H9 (cell line): ENCODE measurements around the gene RALGAPA1. TPM values are rescaled to one million over a fixed set of nuclear protein-coding genes. Genes with fewer than 3 reads are reported as not detected.
A peak's percentile ranks its signal among the peaks of the same experiment; 100 is the strongest.

ENCODE experiments used
- DNase-seq: peaks from one replicate; pipeline ENCODE4 v3.0.0-alpha.2; 2017
- H2AFZ ChIP-seq: one replicate; pipeline ENCODE4 v1.6.1; 2013; ENCODE audit warnings: mild to moderate bottlenecking, low read length, control low read depth, moderate library complexity
- H2AK5ac ChIP-seq: 2 replicates; pipeline ENCODE4 v1.6.1; 2013; ENCODE audit warnings: low read length, control low read depth, mixed read lengths; ENCODE audit not compliant: insufficient read length
- H2BK120ac ChIP-seq: one replicate; pipeline ENCODE4 v1.6.1; 2013; ENCODE audit warnings: low read depth, mild to moderate bottlenecking, low read length, control low read depth, inconsistent platforms; ENCODE audit not compliant: poor library complexity, severe bottlenecking
- H2BK12ac ChIP-seq: 2 replicates; pipeline ENCODE4 v1.6.1; 2013; ENCODE audit warnings: low read length, control low read depth, mixed read lengths, low read depth; ENCODE audit not compliant: insufficient read length
- H2BK15ac ChIP-seq: 2 replicates; pipeline ENCODE4 v1.6.1; 2013; ENCODE audit warnings: low read depth, low read length, control low read depth
- H2BK20ac ChIP-seq: one replicate; pipeline ENCODE4 v1.6.1; 2013; ENCODE audit warnings: low read depth, mild to moderate bottlenecking, low read length, control low read depth, inconsistent platforms; ENCODE audit not compliant: poor library complexity, severe bottlenecking
- H2BK5ac ChIP-seq: 2 replicates; pipeline ENCODE4 v1.6.1; 2013; ENCODE audit warnings: low read length, control low read depth, mixed read lengths; ENCODE audit not compliant: insufficient read length
- H3K14ac ChIP-seq: 2 replicates; pipeline ENCODE4 v1.6.1; 2013; ENCODE audit warnings: low read length, control low read depth; ENCODE audit not compliant: insufficient read depth
- H3K18ac ChIP-seq: 2 replicates; pipeline ENCODE4 v1.6.1; 2013; ENCODE audit warnings: low read depth, mild to moderate bottlenecking, mixed read lengths, low read length, control low read depth; ENCODE audit not compliant: insufficient read length
- H3K23ac ChIP-seq: 2 replicates; pipeline ENCODE4 v1.6.1; 2013; ENCODE audit warnings: low read length, control low read depth, mixed read lengths, low read depth; ENCODE audit not compliant: insufficient read length
- H3K23me2 ChIP-seq: 2 replicates; pipeline ENCODE4 v1.6.1; 2013; ENCODE audit warnings: low read depth, mild to moderate bottlenecking, mixed read lengths, low read length, control low read depth; ENCODE audit not compliant: insufficient read length, poor library complexity, severe bottlenecking
- H3K27ac ChIP-seq: 2 replicates; pipeline ENCODE4 v1.5.1; 2013; ENCODE audit warnings: low read length, control low read depth, mixed read lengths, low read depth; ENCODE audit not compliant: insufficient read length
- H3K27me3 ChIP-seq: 2 replicates; pipeline ENCODE4 v1.6.1; 2013; ENCODE audit warnings: low read length, control low read depth, inconsistent platforms; ENCODE audit not compliant: insufficient read depth
- H3K4ac ChIP-seq: 2 replicates; pipeline ENCODE4 v1.6.1; 2013; ENCODE audit warnings: low read depth, mild to moderate bottlenecking, control low read depth, inconsistent platforms, low read length, moderate library complexity
- H3K4me1 ChIP-seq: 2 replicates; pipeline ENCODE4 v1.6.1; 2013; ENCODE audit warnings: low read length, control low read depth, inconsistent platforms; ENCODE audit not compliant: insufficient read depth
- H3K4me2 ChIP-seq: 2 replicates; pipeline ENCODE4 v1.6.1; 2013; ENCODE audit warnings: low read length, control low read depth, mixed read lengths; ENCODE audit not compliant: insufficient read length, insufficient read depth
- H3K56ac ChIP-seq: 2 replicates; pipeline ENCODE4 v1.6.1; 2013; ENCODE audit warnings: low read depth, mild to moderate bottlenecking, mixed read lengths, low read length, control low read depth; ENCODE audit not compliant: insufficient read length
- H3K79me1 ChIP-seq: 2 replicates; pipeline ENCODE4 v1.6.1; 2013; ENCODE audit warnings: low read depth, mild to moderate bottlenecking, moderate library complexity, low read length, control low read depth, inconsistent platforms; ENCODE audit not compliant: insufficient read depth, poor library complexity, severe bottlenecking
- H3K79me2 ChIP-seq: 2 replicates; pipeline ENCODE4 v1.6.1; 2013; ENCODE audit warnings: low read length, control low read depth, inconsistent platforms; ENCODE audit not compliant: insufficient read depth
- H3K9ac ChIP-seq: 2 replicates; pipeline ENCODE4 v1.6.1; 2013; ENCODE audit warnings: low read length, control low read depth, mixed read lengths; ENCODE audit not compliant: insufficient read length; ENCODE audit errors: extremely low read depth
- H3K9me3 ChIP-seq: one replicate; pipeline ENCODE4 v1.6.1; 2013; ENCODE audit warnings: low read depth, low read length, inconsistent platforms; ENCODE audit not compliant: control insufficient read depth
- H3T11ph ChIP-seq: one replicate; pipeline ENCODE4 v1.6.1; 2013; ENCODE audit warnings: mild to moderate bottlenecking, low read length, control low read depth, inconsistent platforms
- H4K20me1 ChIP-seq: one replicate; pipeline ENCODE4 v1.6.1; 2013; ENCODE audit not compliant: control insufficient read depth, insufficient read length, insufficient read depth
- H4K5ac ChIP-seq: 2 replicates; pipeline ENCODE4 v1.6.1; 2013; ENCODE audit warnings: low read depth, mild to moderate bottlenecking, mixed read lengths, low read length, control low read depth; ENCODE audit not compliant: insufficient read length
- H4K8ac ChIP-seq: replicated peaks from 2 replicates; pipeline ENCODE4 v1.6.1; 2013; ENCODE audit warnings: low read length, control low read depth, mixed read lengths, low read depth; ENCODE audit not compliant: insufficient read length
- H4K91ac ChIP-seq: 2 replicates; pipeline ENCODE4 v1.6.1; 2013; ENCODE audit warnings: low read depth, mild to moderate bottlenecking, moderate library complexity, mixed read lengths, low read length, control low read depth; ENCODE audit not compliant: insufficient read length
- H3K27ac Mint-ChIP-seq, 3 experiments: 2 replicates in 2 of 3; 3 replicates in 1 of 3; pipeline ENCODE4 v1.8.0; 2020 to 2021; ENCODE audit warnings: mixed read lengths in 3 of 3, mild to moderate bottlenecking in 1 of 3, moderate library complexity in 1 of 3
- H3K27me3 Mint-ChIP-seq: 2 replicates; pipeline ENCODE4 v1.8.0; 2021; ENCODE audit warnings: low read depth, mild to moderate bottlenecking, moderate library complexity, mixed read lengths
- H3K36me3 Mint-ChIP-seq, 3 experiments: 2 replicates in 2 of 3; 3 replicates in 1 of 3; pipeline ENCODE4 v1.8.0; 2020 to 2021; ENCODE audit warnings: low read depth in 3 of 3, mixed read lengths in 3 of 3; ENCODE audit not compliant: insufficient read depth in 1 of 3
- H3K4me1 Mint-ChIP-seq, 2 experiments: 2 replicates each; pipeline ENCODE4 v1.8.0; 2020; ENCODE audit warnings: mixed read lengths in 2 of 2
- H3K4me3 Mint-ChIP-seq, 2 experiments: 2 replicates in 1 of 2; 3 replicates in 1 of 2; pipeline ENCODE4 v1.8.0; 2020 to 2021; ENCODE audit warnings: mild to moderate bottlenecking in 2 of 2, mixed read lengths in 2 of 2, moderate library complexity in 1 of 2
- H3K9me3 Mint-ChIP-seq, 2 experiments: 2 replicates in 1 of 2; 3 replicates in 1 of 2; pipeline ENCODE4 v1.8.0; 2020; ENCODE audit warnings: mild to moderate bottlenecking in 2 of 2, mixed read lengths in 2 of 2, moderate library complexity in 1 of 2
- WGBS: extraction: QIAGEN DNeasy Blood & Tissue Kit; methylation state at CpG from one replicate; pipeline ENCODE4 v1.1.7; 2013; ENCODE audit warnings: missing lambda C conversion rate, low lambda C conversion rate, mixed read lengths; ENCODE audit not compliant: insufficient read length; ENCODE audit errors: extremely low coverage; 5-methylcytosine and 5-hydroxymethylcytosine counted together
- total RNA-seq: library from RNA; stranded (reverse); gene quantifications from 2 replicates; pipeline ENCODE4 v1.2.1, GENCODE V29; 2021
- TF ChIP-seq, protein P1 (sequence below): fragments of 200-600 bp; sonication (generic); conservative IDR thresholded peaks from 3 replicates; pipeline ENCODE4 v1.8.0; 2021; ENCODE audit warnings: antibody characterized with exemption, mild to moderate bottlenecking

The RALGAPA1 gene
- total RNA-seq, 1 experiment from 2014 or later, result 29.8 TPM

DNA sequence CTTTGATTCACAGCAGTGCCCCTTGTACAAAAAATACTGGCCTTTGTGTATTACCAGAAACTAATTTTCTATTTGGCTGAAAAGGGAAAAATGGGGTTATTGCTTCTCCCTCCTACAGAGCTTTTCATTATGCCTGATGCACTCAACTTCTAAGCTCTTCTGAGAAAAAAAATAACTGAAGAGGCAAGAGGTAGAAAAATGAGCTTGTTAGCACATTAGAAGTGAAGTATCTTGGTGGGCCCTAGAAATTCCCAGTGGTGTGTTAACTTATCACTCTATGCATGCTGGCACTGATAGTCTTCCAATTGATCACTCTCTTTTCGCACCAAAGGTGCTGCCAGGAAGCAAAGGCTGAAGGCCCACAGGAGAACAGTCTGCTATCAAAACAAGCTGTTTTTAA lies 258.0 kb downstream of the RALGAPA1 start:
- H4K5ac ChIP-seq, result no peak overlapping the region
- H3K79me2 ChIP-seq, result no peaks in the 10 kb centered on the region
- no peak overlapping the region for H2BK12ac ChIP-seq
- no peaks in the 10 kb centered on the region for H3K4me1 ChIP-seq
- TF ChIP-seq, protein P1, sequence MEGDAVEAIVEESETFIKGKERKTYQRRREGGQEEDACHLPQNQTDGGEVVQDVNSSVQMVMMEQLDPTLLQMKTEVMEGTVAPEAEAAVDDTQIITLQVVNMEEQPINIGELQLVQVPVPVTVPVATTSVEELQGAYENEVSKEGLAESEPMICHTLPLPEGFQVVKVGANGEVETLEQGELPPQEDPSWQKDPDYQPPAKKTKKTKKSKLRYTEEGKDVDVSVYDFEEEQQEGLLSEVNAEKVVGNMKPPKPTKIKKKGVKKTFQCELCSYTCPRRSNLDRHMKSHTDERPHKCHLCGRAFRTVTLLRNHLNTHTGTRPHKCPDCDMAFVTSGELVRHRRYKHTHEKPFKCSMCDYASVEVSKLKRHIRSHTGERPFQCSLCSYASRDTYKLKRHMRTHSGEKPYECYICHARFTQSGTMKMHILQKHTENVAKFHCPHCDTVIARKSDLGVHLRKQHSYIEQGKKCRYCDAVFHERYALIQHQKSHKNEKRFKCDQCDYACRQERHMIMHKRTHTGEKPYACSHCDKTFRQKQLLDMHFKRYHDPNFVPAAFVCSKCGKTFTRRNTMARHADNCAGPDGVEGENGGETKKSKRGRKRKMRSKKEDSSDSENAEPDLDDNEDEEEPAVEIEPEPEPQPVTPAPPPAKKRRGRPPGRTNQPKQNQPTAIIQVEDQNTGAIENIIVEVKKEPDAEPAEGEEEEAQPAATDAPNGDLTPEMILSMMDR, result no peak
- no peaks in the 10 kb centered on the region for H4K20me1 ChIP-seq
- Mint-ChIP-seq H3K27ac (0 out of 7 replicates have a peak overlapping the region, but pooled peaks of 1 of the 3 experiments have one; percentile 16), H3K27me3 (no peaks in the 10 kb centered on the region), H3K9me3 (no peaks in the 10 kb centered on the region), H3K4me1 (peaks cover 4 to 5% of the 10 kb centered on the region in 2 experiments; a peak in 2 of 4 replicates), H3K4me3 (no peak overlapping the region), H3K36me3 (no peaks in the 10 kb centered on the region)
- H3K23me2 ChIP-seq, result no peaks in the 10 kb centered on the region
- H4K8ac ChIP-seq, result no peak overlapping the region
- H3K56ac ChIP-seq, result no peak overlapping the region
- H4K91ac ChIP-seq, result no peak overlapping the region
- no peak overlapping the region for H3T11ph ChIP-seq
- H2AFZ ChIP-seq, result no peak overlapping the region
- no peaks in the 10 kb centered on the region for H3K79me1 ChIP-seq
- H3K23ac ChIP-seq, result no peak overlapping the region
- H3K4me2 ChIP-seq, result no peak overlapping the region
- H3K4ac ChIP-seq, result no peak overlapping the region
- H3K27me3 ChIP-seq, result no peaks in the 10 kb centered on the region
- no peak for DNase-seq
- no peaks in the 10 kb centered on the region for H3K9me3 ChIP-seq
- no peak overlapping the region for H2AK5ac ChIP-seq
- no peak overlapping the region for H3K9ac ChIP-seq
- no peak overlapping the region for H2BK120ac ChIP-seq
- H3K27ac ChIP-seq, result no peak overlapping the region
- no peak overlapping the region for H2BK5ac ChIP-seq
- WGBS, result no CpG with 5 or more reads among the region's 1 CpG
- no peak overlapping the region for H3K14ac ChIP-seq
- H2BK20ac ChIP-seq, result no peak overlapping the region
- H2BK15ac ChIP-seq, result no peak overlapping the region
- no peak overlapping the region for H3K18ac ChIP-seq
